ENCODE results near the gene ACVR1. TPM values are rescaled to one million over a fixed set of nuclear protein-coding genes. Genes with fewer than 3 reads are reported as not detected.

The ACVR1 gene
- total RNA-seq, 1 donor from 2014 or later = 24.3 TPM

DNA sequence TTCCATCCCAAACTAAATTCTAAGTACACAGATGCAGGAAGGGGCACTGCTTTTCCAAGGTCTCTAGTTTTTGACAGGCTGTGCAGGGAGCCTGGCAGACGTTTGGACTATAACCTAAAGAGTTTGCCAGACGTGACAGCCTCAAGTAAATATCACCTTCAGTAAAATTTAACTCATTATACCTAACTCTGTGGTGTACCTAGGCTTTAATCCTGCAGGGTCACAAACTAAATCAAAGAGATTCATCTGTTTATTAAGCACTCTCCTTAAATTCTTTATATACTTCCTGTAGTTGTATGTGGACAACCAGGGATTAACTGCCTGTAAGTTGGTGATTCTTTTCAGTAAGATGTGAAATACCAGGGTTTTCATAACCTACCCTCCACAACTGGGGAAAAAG lies 92.9 kb downstream of the ACVR1 start:
- Mint-ChIP-seq H3K4me1 (ENCODE audit: low read depth) (peaks cover 39% of the 10 kb centered on the region), H3K27ac (no peak overlapping the region)

GRCh38 chr2:157782057-157782845 lies 93.9 kb downstream of the ACVR1 start:
- Mint-ChIP-seq H3K4me1 (ENCODE audit: low read depth) (peaks cover 33% of the 10 kb centered on the region), H3K9me3 (ENCODE audit: low read depth) (no peaks in the 10 kb centered on the region), H3K36me3 (ENCODE audit: insufficient read depth) (peaks cover 5% of the 10 kb centered on the region), H3K4me3 (ENCODE audit: low read depth) (no peak overlapping the region), H3K27ac (no peak overlapping the region), H3K27me3 (no peaks in the 10 kb centered on the region)
- TF ChIP-seq, protein P1, sequence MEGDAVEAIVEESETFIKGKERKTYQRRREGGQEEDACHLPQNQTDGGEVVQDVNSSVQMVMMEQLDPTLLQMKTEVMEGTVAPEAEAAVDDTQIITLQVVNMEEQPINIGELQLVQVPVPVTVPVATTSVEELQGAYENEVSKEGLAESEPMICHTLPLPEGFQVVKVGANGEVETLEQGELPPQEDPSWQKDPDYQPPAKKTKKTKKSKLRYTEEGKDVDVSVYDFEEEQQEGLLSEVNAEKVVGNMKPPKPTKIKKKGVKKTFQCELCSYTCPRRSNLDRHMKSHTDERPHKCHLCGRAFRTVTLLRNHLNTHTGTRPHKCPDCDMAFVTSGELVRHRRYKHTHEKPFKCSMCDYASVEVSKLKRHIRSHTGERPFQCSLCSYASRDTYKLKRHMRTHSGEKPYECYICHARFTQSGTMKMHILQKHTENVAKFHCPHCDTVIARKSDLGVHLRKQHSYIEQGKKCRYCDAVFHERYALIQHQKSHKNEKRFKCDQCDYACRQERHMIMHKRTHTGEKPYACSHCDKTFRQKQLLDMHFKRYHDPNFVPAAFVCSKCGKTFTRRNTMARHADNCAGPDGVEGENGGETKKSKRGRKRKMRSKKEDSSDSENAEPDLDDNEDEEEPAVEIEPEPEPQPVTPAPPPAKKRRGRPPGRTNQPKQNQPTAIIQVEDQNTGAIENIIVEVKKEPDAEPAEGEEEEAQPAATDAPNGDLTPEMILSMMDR (IDR thresholded peaks at IDR 0.05; ENCODE audit: unreplicated experiment) = peak; percentile 31
- DNase-seq (ENCODE audit: low spot score, unreplicated experiment) = no peak

More for the DNA sequence above, 92.9 kb downstream of the ACVR1 start:
- no peaks in the 10 kb centered on the region for H3K27me3 Mint-ChIP-seq
- H3K9me3 Mint-ChIP-seq (ENCODE audit: low read depth) = no peaks in the 10 kb centered on the region
- DNase-seq (ENCODE audit: low spot score, unreplicated experiment) = no peak
- no peak overlapping the region for H3K4me3 Mint-ChIP-seq (ENCODE audit: low read depth)
- peaks cover 5% of the 10 kb centered on the region for H3K36me3 Mint-ChIP-seq (ENCODE audit: insufficient read depth)
- TF ChIP-seq, protein P1 (IDR thresholded peaks at IDR 0.05; ENCODE audit: unreplicated experiment) = no peak

DNA sequence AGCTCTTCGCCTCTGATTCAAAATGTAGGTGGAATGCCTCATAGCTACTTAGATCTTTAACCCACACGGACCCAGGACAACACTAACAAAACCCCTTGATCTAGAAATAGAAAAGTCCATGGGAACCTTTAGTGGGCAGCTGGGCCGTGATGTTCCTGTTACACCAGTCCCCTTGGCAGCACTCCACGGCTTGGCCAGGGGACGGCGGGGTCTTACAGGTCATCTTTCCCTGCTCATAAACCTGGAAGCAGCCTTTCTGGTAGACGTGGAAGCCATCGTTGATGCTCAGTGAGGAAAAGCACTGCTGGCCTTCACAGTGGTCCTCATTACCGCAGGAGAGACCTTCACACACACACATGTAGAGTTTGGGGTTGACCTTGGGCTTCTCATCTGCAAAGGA lies 95.9 kb downstream of the ACVR1 start:
- peaks cover 25% of the 10 kb centered on the region for H3K4me1 Mint-ChIP-seq (ENCODE audit: low read depth)

GRCh38 chr2:157779794-157780193 lies 96.3 kb downstream of the ACVR1 start:
- Mint-ChIP-seq H3K4me3 (ENCODE audit: low read depth) (no peak overlapping the region), H3K9me3 (ENCODE audit: low read depth) (no peaks in the 10 kb centered on the region), H3K27ac (no peak overlapping the region), H3K27me3 (no peaks in the 10 kb centered on the region), H3K36me3 (ENCODE audit: insufficient read depth) (peaks cover 8% of the 10 kb centered on the region), H3K4me1 (ENCODE audit: low read depth) (peaks cover 25% of the 10 kb centered on the region)
- DNase-seq (ENCODE audit: low spot score, unreplicated experiment) = no peak
- TF ChIP-seq, protein P1 (IDR thresholded peaks at IDR 0.05; ENCODE audit: unreplicated experiment) = no peak

More for the DNA sequence above, 95.9 kb downstream of the ACVR1 start:
- Mint-ChIP-seq H3K27ac (no peak overlapping the region), H3K9me3 (ENCODE audit: low read depth) (no peaks in the 10 kb centered on the region), H3K4me3 (ENCODE audit: low read depth) (no peak overlapping the region), H3K27me3 (no peaks in the 10 kb centered on the region), H3K36me3 (ENCODE audit: insufficient read depth) (peaks cover 7% of the 10 kb centered on the region)
- DNase-seq (ENCODE audit: low spot score, unreplicated experiment) = no peak
- TF ChIP-seq, protein P1 (IDR thresholded peaks at IDR 0.05; ENCODE audit: unreplicated experiment) = no peak

DNA sequence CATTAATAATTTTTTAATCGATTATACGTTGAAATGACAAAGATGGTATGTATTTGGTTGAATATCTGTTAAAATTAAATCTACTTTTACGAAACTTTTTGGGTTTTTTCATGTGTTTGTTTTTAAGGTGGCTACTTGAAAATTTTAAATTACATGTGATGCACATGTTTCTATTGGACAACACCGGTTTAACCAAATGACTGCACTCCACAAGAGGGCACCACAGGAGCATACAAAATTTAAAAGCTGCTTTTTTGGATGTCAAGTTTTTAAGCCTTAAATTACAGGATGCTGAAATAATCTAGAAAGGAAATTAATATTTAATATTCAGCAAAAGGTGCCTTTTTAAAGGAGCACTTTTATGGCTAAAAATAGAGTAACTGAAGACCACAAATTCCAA lies 98.7 kb downstream of the ACVR1 start:
- TF ChIP-seq, protein P1 (IDR thresholded peaks at IDR 0.05; ENCODE audit: unreplicated experiment) = peak; percentile 72
- H3K4me1 Mint-ChIP-seq (ENCODE audit: low read depth) = peaks cover 8% of the 10 kb centered on the region
- no peak overlapping the region for H3K4me3 Mint-ChIP-seq (ENCODE audit: low read depth)

More for the DNA sequence above, 98.7 kb downstream of the ACVR1 start:
- no peak for DNase-seq (ENCODE audit: low spot score, unreplicated experiment)
- Mint-ChIP-seq H3K9me3 (ENCODE audit: low read depth) (no peaks in the 10 kb centered on the region), H3K36me3 (ENCODE audit: insufficient read depth) (peaks cover 12% of the 10 kb centered on the region), H3K27ac (no peak overlapping the region), H3K27me3 (no peaks in the 10 kb centered on the region)

Measured in progenitor cell of endocrine pancreas (in vitro differentiated cells).